HG03045 (cell line): Measurements from ENCODE around the gene TYRO3.

Experiments used
- ATAC-seq: cut with Tn5 transposase; IDR thresholded peaks from one replicate; pipeline ENCODE4 v1.9.1; 2021; ENCODE audit warnings: mild to moderate bottlenecking, moderate library complexity; ENCODE audit not compliant: unreplicated experiment

TYRO3 gene

DNA sequence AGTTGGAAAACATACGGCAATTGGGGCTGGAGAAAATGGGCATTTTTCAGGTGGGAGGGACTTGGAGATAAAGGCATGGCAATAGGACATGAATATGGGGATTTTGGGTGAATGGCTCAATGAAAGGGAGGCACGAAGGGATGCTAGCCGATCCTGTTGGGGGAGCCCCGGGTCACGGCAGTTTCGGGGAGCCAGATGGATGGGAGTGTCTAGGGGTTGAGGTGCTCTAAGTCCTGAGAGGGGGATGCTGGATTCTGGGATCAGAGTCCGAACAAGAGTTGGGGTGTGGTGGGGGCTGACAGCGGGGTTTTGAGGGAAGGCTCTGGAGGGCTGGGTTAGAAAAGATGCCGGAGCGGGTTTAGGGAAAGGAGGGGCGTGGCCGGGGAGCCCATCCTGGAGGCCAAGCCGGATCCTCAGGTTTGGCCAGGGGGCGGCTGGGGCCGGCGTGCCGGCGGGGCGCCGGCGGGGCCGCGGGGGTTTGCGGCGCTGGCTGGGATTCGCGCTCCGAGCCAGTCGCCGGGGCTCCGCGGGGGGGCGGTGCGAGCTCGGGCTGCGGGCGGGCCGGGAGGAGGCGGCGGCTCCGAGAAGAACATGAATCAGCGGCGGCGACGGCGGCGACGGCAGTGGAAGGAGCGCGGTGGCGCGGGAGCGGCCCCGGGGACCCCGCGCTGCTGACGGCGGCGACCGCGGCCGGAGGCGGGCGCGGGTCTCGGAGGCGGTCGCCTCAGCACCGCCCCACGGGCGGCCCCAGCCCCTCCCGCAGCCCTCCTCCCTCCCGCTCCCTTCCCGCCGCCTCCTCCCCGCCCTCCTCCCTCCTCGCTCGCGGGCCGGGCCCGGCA, at the start of gene TYRO3:
Gene TYRO3, plus strand, starts transcription at position 813 of the 839 bp plus-strand sequence. CDS start 46 bp downstream, outside the sequence.
- ATAC-seq, result peak; percentile 35

GRCh38 chr15:41510728-41511127, 48.3 kb upstream of the TYRO3 start:
- ATAC-seq, result no peak

DNA sequence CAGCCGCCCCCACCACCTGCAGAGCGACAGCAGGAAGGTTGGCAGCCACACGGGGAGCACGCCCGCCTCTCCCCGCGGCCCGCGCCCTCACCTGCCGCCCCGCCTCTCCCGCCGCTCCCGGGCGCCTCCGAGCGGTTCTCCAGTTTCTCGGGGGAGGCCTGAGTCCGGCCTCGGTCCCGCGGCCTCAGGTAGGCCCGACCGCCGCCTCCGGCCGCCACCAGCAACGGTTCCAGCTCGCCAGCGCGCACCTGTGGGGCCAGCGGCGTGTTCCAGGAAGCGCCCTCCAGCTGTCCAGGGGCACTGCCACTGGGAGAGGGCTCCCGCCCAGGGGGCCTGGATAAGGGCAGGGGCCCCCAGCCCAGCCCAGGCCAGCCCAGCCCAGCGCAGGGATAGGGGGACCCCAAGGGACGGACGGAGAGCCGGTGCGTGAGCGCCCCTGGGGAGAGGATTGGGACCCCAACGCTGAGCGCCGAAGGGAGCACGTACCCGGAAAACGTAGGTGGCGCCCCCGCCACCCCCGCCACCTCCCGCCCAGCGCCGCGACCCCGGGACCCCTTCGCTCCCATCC, 47.6 kb upstream of the TYRO3 start:
- no peak for ATAC-seq

DNA sequence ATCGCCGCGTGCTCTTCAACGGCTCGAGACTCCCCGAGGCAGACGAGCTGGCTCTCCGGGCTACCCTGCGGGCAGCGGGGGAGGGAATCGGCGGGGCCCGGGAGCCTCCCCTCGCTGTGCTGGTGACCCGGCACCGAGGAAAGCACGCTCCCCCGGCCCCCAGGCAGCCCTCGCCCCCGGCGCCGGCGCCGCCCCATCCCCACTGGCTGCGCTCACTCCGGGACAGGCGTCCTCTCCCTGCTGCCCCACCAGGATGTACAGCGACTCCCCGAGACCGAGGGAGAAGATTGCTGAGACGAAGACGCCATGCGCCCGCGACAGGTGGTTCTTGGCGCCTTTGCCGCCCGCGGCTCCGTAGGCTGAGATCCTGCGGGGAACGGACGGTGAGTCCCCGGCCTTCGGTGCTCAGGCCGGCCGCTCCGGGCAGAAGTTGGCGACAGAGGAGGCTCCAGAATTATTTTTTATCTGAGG, 47.1 kb upstream of the TYRO3 start:
- ATAC-seq, result no peak

GRCh38 chr15:41512512-41512939, 46.5 kb upstream of the TYRO3 start:
- ATAC-seq, result no peak

GRCh38 chr15:41512940-41513505, 46.0 kb upstream of the TYRO3 start:
- no peak for ATAC-seq

DNA sequence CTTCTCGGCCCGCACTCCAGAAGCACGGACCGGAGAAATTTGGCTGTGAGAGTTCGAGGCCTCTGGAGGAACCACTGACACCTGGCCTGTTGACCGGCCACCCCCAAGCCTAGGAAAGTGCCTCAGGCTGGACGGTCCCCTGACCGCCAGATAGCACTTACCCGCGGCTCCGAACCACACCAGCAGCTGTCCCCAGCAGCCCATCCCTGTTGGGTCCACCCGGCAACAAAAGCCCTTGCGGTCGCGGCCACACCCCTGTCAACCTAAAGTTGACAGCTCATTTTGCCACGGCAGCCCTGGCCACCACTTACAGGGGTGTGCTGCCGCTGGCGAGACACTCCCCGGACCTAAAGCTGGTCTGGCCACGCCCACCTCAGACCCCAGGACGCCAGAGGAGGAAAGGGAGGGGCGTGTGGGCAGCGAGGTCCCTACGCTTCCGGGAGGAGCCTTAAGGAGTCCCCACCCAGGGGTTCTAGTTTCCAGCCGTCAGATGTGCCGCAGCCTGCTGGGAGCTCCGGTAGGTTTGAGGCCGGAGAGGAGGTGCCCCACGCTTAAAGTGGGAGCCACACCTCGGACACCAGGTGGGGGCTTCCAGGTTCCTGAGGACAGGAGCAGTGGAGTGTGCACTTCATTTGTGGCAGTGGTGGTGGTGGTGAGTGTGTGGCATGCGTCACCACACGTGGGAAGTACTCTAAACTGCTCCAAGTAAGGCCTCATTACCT, 45.3 kb upstream of the TYRO3 start, which contains the start of gene LTK:
Gene LTK, minus strand, starts transcription at position 322 of the 722 bp plus-strand sequence. Its CDS starts 118 bp downstream, at position 204.
- no peak for ATAC-seq

GRCh38 chr15:41517895-41518449, 41.0 kb upstream of the TYRO3 start:
- ATAC-seq, result no peak

- no peak for ATAC-seq
These were observed 38.4 kb upstream of the TYRO3 start for GRCh38 chr15:41520636-41521035.

DNA sequence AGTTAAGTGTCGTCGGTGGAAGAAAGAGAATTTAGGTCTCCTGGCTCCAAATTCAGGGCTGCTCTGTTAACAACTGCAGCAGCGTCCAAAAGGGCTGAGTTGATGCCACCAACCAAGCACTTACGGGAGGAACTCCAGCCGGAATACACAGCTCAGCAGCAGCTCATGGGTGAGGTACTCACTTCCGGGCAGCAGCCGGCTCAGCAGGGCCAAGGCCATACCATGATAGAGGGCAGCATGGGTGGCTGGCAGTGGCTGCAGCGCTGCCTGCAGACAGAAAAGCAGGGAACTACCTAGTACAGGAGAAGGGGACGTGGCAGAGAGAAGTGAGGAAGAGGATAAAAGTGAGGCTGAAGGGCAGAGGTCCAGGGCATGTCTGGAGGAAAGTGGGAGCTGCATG, 37.4 kb upstream of the TYRO3 start:
- ATAC-seq, result no peak

GRCh38 chr15:41523097-41523496, 35.9 kb upstream of the TYRO3 start:
- ATAC-seq, result no peak

- ATAC-seq, result no peak
These were observed 28.6 kb upstream of the TYRO3 start for GRCh38 chr15:41530363-41530956.

DNA sequence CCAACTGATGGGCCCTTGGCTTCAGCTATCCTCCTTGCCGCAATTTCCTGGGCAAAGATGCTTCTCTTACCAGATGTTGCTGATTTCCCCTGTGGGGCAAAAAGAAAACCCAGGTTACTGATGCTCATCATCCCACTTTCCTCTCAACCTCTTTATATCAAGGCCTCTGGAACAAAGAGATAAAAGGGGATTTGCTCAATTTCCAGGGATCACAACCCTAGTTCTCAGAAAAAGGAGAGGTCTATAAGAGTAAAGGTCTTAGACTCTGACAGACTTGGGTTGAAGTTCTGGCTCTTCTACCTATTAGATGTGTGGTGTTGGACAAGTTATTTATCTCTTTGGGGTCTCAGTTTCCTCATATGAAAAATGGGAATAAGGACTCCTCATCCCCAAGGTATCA, 23.5 kb upstream of the TYRO3 start:
- ATAC-seq, result no peak

DNA sequence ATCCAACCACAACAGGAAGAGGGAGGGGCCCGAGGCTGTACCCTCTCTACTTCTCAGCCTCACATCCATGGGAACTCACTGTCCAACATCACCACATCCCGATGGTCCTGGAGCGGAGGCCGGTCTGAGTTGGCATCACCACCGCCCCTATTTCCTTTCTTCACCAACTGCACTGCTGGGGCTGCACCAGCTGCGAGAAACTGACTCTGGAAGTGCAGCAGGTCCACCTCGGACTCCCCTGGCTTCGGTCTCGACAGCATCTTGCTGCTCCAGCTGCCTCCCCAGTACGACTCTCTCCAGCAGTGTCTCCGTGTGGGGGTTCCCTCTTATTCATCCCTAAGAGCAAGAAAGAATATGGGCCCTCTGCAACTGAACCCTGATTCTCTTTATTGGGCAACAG, 22.1 kb upstream of the TYRO3 start:
- ATAC-seq, result no peak

DNA sequence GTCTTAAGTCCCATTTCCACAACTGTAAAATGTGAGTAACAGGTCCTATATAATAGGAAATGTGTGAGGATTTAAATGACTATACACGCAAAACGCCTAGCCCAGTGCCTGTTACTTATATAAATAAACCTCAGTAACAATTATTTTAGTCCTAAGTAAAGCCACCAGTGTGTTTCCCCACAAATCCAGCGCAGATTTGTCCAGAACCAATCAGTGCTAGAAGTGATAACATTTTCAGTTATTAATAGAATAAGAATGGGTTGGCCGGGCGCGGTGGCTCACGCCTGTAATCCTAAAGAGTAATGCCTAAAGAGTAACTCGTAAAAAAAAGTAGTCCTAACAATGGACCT, 15.5 kb upstream of the TYRO3 start:
- ATAC-seq, result no peak

DNA sequence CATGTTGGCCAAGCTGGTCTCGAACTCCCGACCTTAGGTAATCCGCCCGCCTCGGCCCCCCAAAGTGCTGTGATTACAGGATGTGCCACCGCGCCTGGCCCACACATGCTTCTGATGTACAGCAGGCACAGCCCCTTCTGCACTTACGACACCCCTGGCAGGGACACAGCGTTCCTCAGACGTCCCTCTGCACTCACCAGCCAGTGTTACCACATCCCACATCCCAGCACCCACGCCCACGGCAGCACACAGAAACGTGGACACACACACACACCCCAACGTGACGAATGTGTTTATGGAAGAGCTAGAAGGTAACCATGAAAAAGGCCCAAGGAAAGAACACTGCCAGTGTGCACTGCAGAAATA, 14.4 kb upstream of the TYRO3 start:
- no peak for ATAC-seq

DNA sequence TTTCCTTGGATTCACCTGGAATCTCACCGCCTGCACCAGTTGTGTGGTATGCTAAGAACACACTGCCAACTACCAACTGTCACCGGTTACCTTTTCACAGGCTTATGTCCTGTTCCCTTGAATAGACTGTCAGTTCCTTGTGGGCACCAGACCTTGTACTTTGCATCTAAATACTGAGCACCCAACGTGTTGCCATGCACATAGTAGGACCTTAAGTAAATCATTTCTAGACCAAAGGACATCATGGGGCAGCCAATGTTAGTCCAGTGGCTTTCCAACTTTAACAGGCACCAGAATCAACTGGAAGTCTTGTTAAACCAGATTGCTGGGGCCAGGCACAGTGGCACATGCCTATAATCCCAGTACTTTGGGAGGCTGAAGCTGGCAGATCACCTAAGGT, 13.8 kb upstream of the TYRO3 start:
- no peak for ATAC-seq

GRCh38 chr15:41546851-41547786, 11.9 kb upstream of the TYRO3 start:
- ATAC-seq, result no peak

- ATAC-seq, result no peak
These were observed 8.8 kb upstream of the TYRO3 start for GRCh38 chr15:41550066-41550775.
